ENCODE results near the gene TMEM86B.

DNA sequence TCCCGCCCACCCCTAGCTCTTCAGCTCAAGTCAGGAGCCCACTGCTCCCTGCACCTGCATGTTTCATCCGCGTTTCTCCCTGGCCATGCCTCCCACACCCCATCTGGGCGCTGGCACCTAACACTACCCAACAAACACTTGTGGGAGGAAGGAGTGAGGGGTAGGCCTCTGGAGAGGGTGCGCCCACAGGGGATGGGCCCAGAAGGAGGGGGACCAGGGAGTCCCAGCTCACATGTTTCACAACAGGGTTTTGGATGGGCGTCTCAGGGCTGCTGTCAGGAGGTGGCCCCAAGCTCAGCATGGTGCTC lies 12.1 kb upstream of the TMEM86B start:
- TF ChIP-seq POLR2AphosphoS5 (IDR thresholded peaks at IDR 0.05; ENCODE audit: low read depth, low read length) (no peak), FOXP2 (optimal IDR thresholded peaks at IDR 0.05; ENCODE audit: borderline replicate concordance, extremely low read depth, extremely low read length, insufficient read depth) (no peak)
- TF ChIP-seq, protein P1, sequence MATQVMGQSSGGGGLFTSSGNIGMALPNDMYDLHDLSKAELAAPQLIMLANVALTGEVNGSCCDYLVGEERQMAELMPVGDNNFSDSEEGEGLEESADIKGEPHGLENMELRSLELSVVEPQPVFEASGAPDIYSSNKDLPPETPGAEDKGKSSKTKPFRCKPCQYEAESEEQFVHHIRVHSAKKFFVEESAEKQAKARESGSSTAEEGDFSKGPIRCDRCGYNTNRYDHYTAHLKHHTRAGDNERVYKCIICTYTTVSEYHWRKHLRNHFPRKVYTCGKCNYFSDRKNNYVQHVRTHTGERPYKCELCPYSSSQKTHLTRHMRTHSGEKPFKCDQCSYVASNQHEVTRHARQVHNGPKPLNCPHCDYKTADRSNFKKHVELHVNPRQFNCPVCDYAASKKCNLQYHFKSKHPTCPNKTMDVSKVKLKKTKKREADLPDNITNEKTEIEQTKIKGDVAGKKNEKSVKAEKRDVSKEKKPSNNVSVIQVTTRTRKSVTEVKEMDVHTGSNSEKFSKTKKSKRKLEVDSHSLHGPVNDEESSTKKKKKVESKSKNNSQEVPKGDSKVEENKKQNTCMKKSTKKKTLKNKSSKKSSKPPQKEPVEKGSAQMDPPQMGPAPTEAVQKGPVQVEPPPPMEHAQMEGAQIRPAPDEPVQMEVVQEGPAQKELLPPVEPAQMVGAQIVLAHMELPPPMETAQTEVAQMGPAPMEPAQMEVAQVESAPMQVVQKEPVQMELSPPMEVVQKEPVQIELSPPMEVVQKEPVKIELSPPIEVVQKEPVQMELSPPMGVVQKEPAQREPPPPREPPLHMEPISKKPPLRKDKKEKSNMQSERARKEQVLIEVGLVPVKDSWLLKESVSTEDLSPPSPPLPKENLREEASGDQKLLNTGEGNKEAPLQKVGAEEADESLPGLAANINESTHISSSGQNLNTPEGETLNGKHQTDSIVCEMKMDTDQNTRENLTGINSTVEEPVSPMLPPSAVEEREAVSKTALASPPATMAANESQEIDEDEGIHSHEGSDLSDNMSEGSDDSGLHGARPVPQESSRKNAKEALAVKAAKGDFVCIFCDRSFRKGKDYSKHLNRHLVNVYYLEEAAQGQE (IDR thresholded peaks at IDR 0.05; ENCODE audit: insufficient read depth in 1 of 2, low read depth in 2 of 2, low read length in 2 of 2): no peak
